HG03045 (cell line): ENCODE measurements around the gene RNF26.
A peak's percentile ranks its signal among the peaks of the same experiment; 100 is the strongest.

Source experiments
- ATAC-seq: cut with Tn5 transposase; IDR thresholded peaks from one replicate; pipeline ENCODE4 v1.9.1; 2021; ENCODE audit warnings: mild to moderate bottlenecking, moderate library complexity; ENCODE audit not compliant: unreplicated experiment

Gene RNF26

GRCh38 chr11:119315131-119316015 lies 19.0 kb upstream of the RNF26 start:
- no peak for ATAC-seq

GRCh38 chr11:119316016-119316728 lies 18.2 kb upstream of the RNF26 start:
- ATAC-seq: no peak

GRCh38 chr11:119316729-119317591 lies 17.4 kb upstream of the RNF26 start, which contains the start of gene MCAM:
Gene MCAM (minus strand): TSS chr11:119317130. CDS start chr11:119317101, 29 bp downstream.
- no peak for ATAC-seq

GRCh38 chr11:119317592-119318239 lies 16.6 kb upstream of the RNF26 start:
- no peak for ATAC-seq

- ATAC-seq: no peak
Measured at GRCh38 chr11:119318240-119319135, 15.8 kb upstream of the RNF26 start.

GRCh38 chr11:119319136-119319699 lies 15.1 kb upstream of the RNF26 start:
- ATAC-seq: no peak

GRCh38 chr11:119319700-119320239 lies 14.6 kb upstream of the RNF26 start:
- no peak for ATAC-seq

- no peak for ATAC-seq
Measured at GRCh38 chr11:119320240-119320775, 14.0 kb upstream of the RNF26 start.

- ATAC-seq: peak; percentile 50
Measured at GRCh38 chr11:119320776-119321524, 13.4 kb upstream of the RNF26 start.

- no peak for ATAC-seq
Measured at GRCh38 chr11:119322360-119322739, 12.0 kb upstream of the RNF26 start.

- no peak for ATAC-seq
Measured at GRCh38 chr11:119322921-119323531, 11.3 kb upstream of the RNF26 start.

GRCh38 chr11:119323532-119324033 lies 10.7 kb upstream of the RNF26 start:
- ATAC-seq: no peak

- ATAC-seq: no peak
Measured at GRCh38 chr11:119324189-119324588, 10.1 kb upstream of the RNF26 start.

GRCh38 chr11:119329320-119329719 lies 5.0 kb upstream of the RNF26 start:
- ATAC-seq: no peak

- no peak for ATAC-seq
Measured at GRCh38 chr11:119330237-119330636, 4.1 kb upstream of the RNF26 start.

GRCh38 chr11:119332111-119332765 lies 2.1 kb upstream of the RNF26 start:
- no peak for ATAC-seq
